Measurements from ENCODE around the gene TNKS2. TPM values are rescaled to one million over a fixed set of nuclear protein-coding genes. Genes with fewer than 3 reads are reported as not detected.

TNKS2 gene
- total and polyA plus RNA-seq, 8 donors: 5.2 to 22.6 (median 14.3) TPM

GRCh38 chr10:91778485-91778884, 19.7 kb upstream of the TNKS2 start:
- no peak for FAIRE-seq
- no peak for ATAC-seq
- no peaks in the 10 kb centered on the region for H3K4me1 ChIP-seq
- no peak overlapping the region for H3K27ac ChIP-seq
- no peak overlapping the region for H3K4me3 ChIP-seq
- intact Hi-C loops (cut with DNase I): no loop called here
- 85 to 94% methylated on average over 1 of the region's 1 CpG for WGBS, 2 donors
- no peak for DNase-seq
- no peaks in the 10 kb centered on the region for H3K9me3 ChIP-seq
- H3K36me3 ChIP-seq: no peaks in the 10 kb centered on the region
- no peak for TF ChIP-seq CTCF (IDR thresholded peaks at IDR 0.05)
- H3K27me3 ChIP-seq: no peaks in the 10 kb centered on the region

GRCh38 chr10:91779011-91779605, 19.1 kb upstream of the TNKS2 start:
- 74 to 79% methylated on average over 1 of the region's 1 CpG for WGBS, 2 donors
- DNase-seq (no peak), ATAC-seq (no peak), FAIRE-seq (no peak)
- Histone ChIP-seq H3K36me3 (no peaks in the 10 kb centered on the region), H3K27me3 (no peaks in the 10 kb centered on the region), H3K4me1 (no peaks in the 10 kb centered on the region), H3K9me3 (no peaks in the 10 kb centered on the region), H3K4me3 (no peak overlapping the region), H3K27ac (no peak overlapping the region)
- no peak for TF ChIP-seq CTCF (IDR thresholded peaks at IDR 0.05)
- intact Hi-C loops (cut with DNase I): no loop called here

GRCh38 chr10:91782539-91782938, 15.7 kb upstream of the TNKS2 start:
- no peak for DNase-seq
- H3K27ac ChIP-seq: no peak overlapping the region
- FAIRE-seq: no peak
- no peaks in the 10 kb centered on the region for H3K27me3 ChIP-seq
- no peaks in the 10 kb centered on the region for H3K4me1 ChIP-seq
- intact Hi-C loops (cut with DNase I): no loop called here
- no peaks in the 10 kb centered on the region for H3K9me3 ChIP-seq
- 100% methylated on average over 1 of the region's 1 CpG for WGBS, 2 donors
- no peak overlapping the region for H3K4me3 ChIP-seq
- no peaks in the 10 kb centered on the region for H3K36me3 ChIP-seq
- no peak for TF ChIP-seq CTCF (IDR thresholded peaks at IDR 0.05)
- no peak for ATAC-seq

GRCh38 chr10:91785830-91786229, 12.4 kb upstream of the TNKS2 start:
- no peak for TF ChIP-seq CTCF (IDR thresholded peaks at IDR 0.05)
- Histone ChIP-seq H3K4me3 (no peak overlapping the region), H3K9me3 (no peaks in the 10 kb centered on the region), H3K4me1 (no peaks in the 10 kb centered on the region), H3K27ac (no peak overlapping the region), H3K27me3 (no peaks in the 10 kb centered on the region), H3K36me3 (no peaks in the 10 kb centered on the region)
- 43 to 55% methylated on average over 1 of the region's 1 CpG for WGBS, 2 donors
- intact Hi-C loops (cut with DNase I): no loop called here
- DNase-seq (no peak), ATAC-seq (no peak), FAIRE-seq (no peak)

- no peaks in the 10 kb centered on the region for H3K27me3 ChIP-seq
- FAIRE-seq: no peak
Observed at GRCh38 chr10:91787258-91787657, 11.0 kb upstream of the TNKS2 start.

More at GRCh38 chr10:91787258-91787657, 11.0 kb upstream of the TNKS2 start:
- H3K27ac ChIP-seq: no peak overlapping the region
- no peaks in the 10 kb centered on the region for H3K4me1 ChIP-seq
- DNase-seq (no peak), ATAC-seq (no peak)
- H3K4me3 ChIP-seq: no peak overlapping the region
- WGBS, 2 donors: 99 to 100% methylated on average over 2 of the region's 2 CpGs
- no peaks in the 10 kb centered on the region for H3K36me3 ChIP-seq
- intact Hi-C loops (cut with DNase I): no loop called here
- no peaks in the 10 kb centered on the region for H3K9me3 ChIP-seq
- no peak for TF ChIP-seq CTCF (IDR thresholded peaks at IDR 0.05)
